ENCODE data around the gene H2BW2. TPM values are rescaled to one million over a fixed set of nuclear protein-coding genes. Genes with fewer than 3 reads are reported as not detected.
"Not testable (repeated sequence)": the region's sequence is repeated elsewhere in the genome, so short reads cannot be mapped to it uniquely, and the experiment has no call there.

The H2BW2 gene
- not detected for total RNA-seq

GRCh38 chrX:104039689-104040505 lies at the start of gene H2BW2:
TSS of gene H2BW2 (plus strand) at chrX:104039956. CDS start at chrX:104039995, 39 bp downstream.
- no peak for ATAC-seq (replicated peaks)
- Mint-ChIP-seq H3K4me1 (no peaks in the 10 kb centered on the region), H3K27ac (no peak within 1 kb of the TSS), H3K36me3 (ENCODE audit: low read depth) (no peaks in the 10 kb centered on the region), H3K4me3 (no peak within 1 kb of the TSS), H3K27me3 (peaks cover 13% of the 10 kb centered on the region), H3K9me3 (no peaks in the 10 kb centered on the region)

GRCh38 chrX:103999234-103999633 lies 40.5 kb upstream of the H2BW2 start:
- ATAC-seq (replicated peaks) = no peak
- no peak overlapping the region for H3K27ac Mint-ChIP-seq
- no peaks in the 10 kb centered on the region for H3K27me3 Mint-ChIP-seq
- H3K4me1 Mint-ChIP-seq = no peaks in the 10 kb centered on the region
- no peak overlapping the region for H3K4me3 Mint-ChIP-seq
- no peaks in the 10 kb centered on the region for H3K9me3 Mint-ChIP-seq
- H3K36me3 Mint-ChIP-seq (ENCODE audit: low read depth) = no peaks in the 10 kb centered on the region

- H3K4me3 Mint-ChIP-seq = no peak overlapping the region
- no peak for ATAC-seq (replicated peaks)
- no peaks in the 10 kb centered on the region for H3K4me1 Mint-ChIP-seq
- H3K9me3 Mint-ChIP-seq = no peaks in the 10 kb centered on the region
- no peaks in the 10 kb centered on the region for H3K36me3 Mint-ChIP-seq (ENCODE audit: low read depth)
- no peak overlapping the region for H3K27ac Mint-ChIP-seq
- H3K27me3 Mint-ChIP-seq = peaks cover 9% of the 10 kb centered on the region
Measured at GRCh38 chrX:104008831-104009230, 30.9 kb upstream of the H2BW2 start.

- no peak overlapping the region for H3K4me3 Mint-ChIP-seq
- ATAC-seq (replicated peaks) = no peak
- H3K4me1 Mint-ChIP-seq = no peaks in the 10 kb centered on the region
- H3K27me3 Mint-ChIP-seq = peaks cover 5% of the 10 kb centered on the region
- no peaks in the 10 kb centered on the region for H3K9me3 Mint-ChIP-seq
- no peaks in the 10 kb centered on the region for H3K36me3 Mint-ChIP-seq (ENCODE audit: low read depth)
- no peak overlapping the region for H3K27ac Mint-ChIP-seq
Measured at GRCh38 chrX:104013158-104013557, 26.6 kb upstream of the H2BW2 start.

GRCh38 chrX:104013606-104014005 lies 26.1 kb upstream of the H2BW2 start, which contains the start of gene H2BW1:
TSS of gene H2BW1 (minus strand) at chrX:104013708. CDS start at chrX:104013576, 132 bp downstream.
- H3K27me3 Mint-ChIP-seq = peaks cover 5% of the 10 kb centered on the region
- no peaks in the 10 kb centered on the region for H3K9me3 Mint-ChIP-seq
- no peak within 1 kb of the TSS for H3K27ac Mint-ChIP-seq
- no peaks in the 10 kb centered on the region for H3K4me1 Mint-ChIP-seq
- no peak for ATAC-seq (replicated peaks)
- no peak within 1 kb of the TSS for H3K4me3 Mint-ChIP-seq
- H3K36me3 Mint-ChIP-seq (ENCODE audit: low read depth) = no peaks in the 10 kb centered on the region

- not testable (repeated sequence) for H3K9me3 Mint-ChIP-seq; H3K4me1 Mint-ChIP-seq; H3K4me3 Mint-ChIP-seq; H3K36me3 Mint-ChIP-seq (ENCODE audit: low read depth); H3K27ac Mint-ChIP-seq; ATAC-seq (replicated peaks)
- H3K27me3 Mint-ChIP-seq = peaks cover 11% of the 10 kb centered on the region
Measured at GRCh38 chrX:104015576-104015975, 24.2 kb upstream of the H2BW2 start.

- Mint-ChIP-seq H3K27me3 (peaks cover 10% of the 10 kb centered on the region), H3K4me3 (no peak overlapping the region), H3K36me3 (ENCODE audit: low read depth) (no peaks in the 10 kb centered on the region), H3K9me3 (no peaks in the 10 kb centered on the region), H3K4me1 (no peaks in the 10 kb centered on the region), H3K27ac (no peak overlapping the region)
- no peak for ATAC-seq (replicated peaks)
Measured at GRCh38 chrX:104018126-104018525, 21.6 kb upstream of the H2BW2 start.

- H3K9me3 Mint-ChIP-seq = no peaks in the 10 kb centered on the region
- H3K27ac Mint-ChIP-seq = no peak overlapping the region
- no peak overlapping the region for H3K4me3 Mint-ChIP-seq
- H3K36me3 Mint-ChIP-seq (ENCODE audit: low read depth) = no peaks in the 10 kb centered on the region
- H3K4me1 Mint-ChIP-seq = no peaks in the 10 kb centered on the region
- H3K27me3 Mint-ChIP-seq = peaks cover 9% of the 10 kb centered on the region
- no peak for ATAC-seq (replicated peaks)
Measured at GRCh38 chrX:104041003-104041402, 1.2 kb downstream of the H2BW2 start.

- Mint-ChIP-seq H3K4me1 (no peaks in the 10 kb centered on the region), H3K36me3 (ENCODE audit: low read depth) (no peaks in the 10 kb centered on the region), H3K27ac (no peak overlapping the region), H3K27me3 (peaks cover 17% of the 10 kb centered on the region), H3K9me3 (no peaks in the 10 kb centered on the region), H3K4me3 (no peak overlapping the region)
- no peak for ATAC-seq (replicated peaks)
Measured at GRCh38 chrX:104045642-104046041, 5.9 kb downstream of the H2BW2 start.

- no peak for ATAC-seq (replicated peaks)
- Mint-ChIP-seq H3K36me3 (ENCODE audit: low read depth) (no peaks in the 10 kb centered on the region), H3K4me3 (no peak overlapping the region), H3K27ac (no peak overlapping the region), H3K27me3 (peaks cover 17% of the 10 kb centered on the region), H3K4me1 (no peaks in the 10 kb centered on the region), H3K9me3 (no peaks in the 10 kb centered on the region)
Measured at GRCh38 chrX:104047171-104047570, 7.4 kb downstream of the H2BW2 start.

- not testable (repeated sequence) for H3K36me3 Mint-ChIP-seq (ENCODE audit: low read depth); H3K4me1 Mint-ChIP-seq; ATAC-seq (replicated peaks); H3K27ac Mint-ChIP-seq; H3K27me3 Mint-ChIP-seq; H3K9me3 Mint-ChIP-seq; H3K4me3 Mint-ChIP-seq
Measured at GRCh38 chrX:104054956-104055355, 15.2 kb downstream of the H2BW2 start.

- not testable (repeated sequence) for H3K4me1 Mint-ChIP-seq; H3K4me3 Mint-ChIP-seq; H3K27ac Mint-ChIP-seq; ATAC-seq (replicated peaks); H3K36me3 Mint-ChIP-seq (ENCODE audit: low read depth); H3K9me3 Mint-ChIP-seq; H3K27me3 Mint-ChIP-seq
Measured at GRCh38 chrX:104062636-104063035, 22.9 kb downstream of the H2BW2 start.

GRCh38 chrX:104075778-104076445 lies 36.2 kb downstream of the H2BW2 start, which contains the start of gene TMSB15C:
TSS of gene TMSB15C (minus strand) at chrX:104076236.
- peak; percentile 99 for ATAC-seq (replicated peaks)
- not testable (repeated sequence) for H3K4me3 Mint-ChIP-seq; H3K4me1 Mint-ChIP-seq; H3K36me3 Mint-ChIP-seq (ENCODE audit: low read depth); H3K9me3 Mint-ChIP-seq; H3K27me3 Mint-ChIP-seq; H3K27ac Mint-ChIP-seq

- H3K27me3 Mint-ChIP-seq; H3K27ac Mint-ChIP-seq; H3K9me3 Mint-ChIP-seq; H3K4me3 Mint-ChIP-seq; H3K36me3 Mint-ChIP-seq (ENCODE audit: low read depth); H3K4me1 Mint-ChIP-seq; ATAC-seq (replicated peaks): not testable (repeated sequence)
Measured at GRCh38 chrX:104077854-104078253, 38.1 kb downstream of the H2BW2 start.

GRCh38 chrX:104084063-104084462 lies 44.3 kb downstream of the H2BW2 start:
- Mint-ChIP-seq H3K4me3 (no peak overlapping the region), H3K36me3 (ENCODE audit: low read depth) (no peaks in the 10 kb centered on the region), H3K27ac (no peak overlapping the region), H3K27me3 (peaks cover 4% of the 10 kb centered on the region), H3K4me1 (no peaks in the 10 kb centered on the region), H3K9me3 (no peaks in the 10 kb centered on the region)
- no peak for ATAC-seq (replicated peaks)

Data from activated T-helper 17 cell treated with anti-CD3 and anti-CD28 coated beads, Interleukin-2, amount 50 U/mL, for 72 hours (primary cell).